ENCODE data around the gene SRD5A1.

SRD5A1 gene

DNA sequence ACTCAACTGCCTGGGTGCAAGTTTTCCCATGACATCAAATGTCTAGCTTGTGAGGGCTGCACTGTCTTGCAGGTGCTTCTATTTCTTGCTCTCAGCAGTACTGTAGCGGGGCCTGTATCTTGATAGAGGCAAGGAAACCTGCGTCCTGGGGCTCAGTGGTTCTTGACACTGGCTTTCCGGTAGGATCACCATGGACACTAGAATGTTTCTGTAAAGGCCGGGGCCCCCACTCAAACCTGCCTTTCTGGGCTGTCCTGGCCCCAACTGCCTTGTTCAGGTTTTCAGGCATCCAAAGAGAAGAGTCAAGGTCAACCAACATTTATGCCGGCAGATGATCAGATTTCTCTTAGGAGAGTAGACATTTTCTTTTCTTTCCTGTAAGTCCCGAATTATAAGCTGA lies 53.3 kb downstream of the SRD5A1 start:
- no peak for DNase-seq (ENCODE audit: low read depth in 2 of 2)

DNA sequence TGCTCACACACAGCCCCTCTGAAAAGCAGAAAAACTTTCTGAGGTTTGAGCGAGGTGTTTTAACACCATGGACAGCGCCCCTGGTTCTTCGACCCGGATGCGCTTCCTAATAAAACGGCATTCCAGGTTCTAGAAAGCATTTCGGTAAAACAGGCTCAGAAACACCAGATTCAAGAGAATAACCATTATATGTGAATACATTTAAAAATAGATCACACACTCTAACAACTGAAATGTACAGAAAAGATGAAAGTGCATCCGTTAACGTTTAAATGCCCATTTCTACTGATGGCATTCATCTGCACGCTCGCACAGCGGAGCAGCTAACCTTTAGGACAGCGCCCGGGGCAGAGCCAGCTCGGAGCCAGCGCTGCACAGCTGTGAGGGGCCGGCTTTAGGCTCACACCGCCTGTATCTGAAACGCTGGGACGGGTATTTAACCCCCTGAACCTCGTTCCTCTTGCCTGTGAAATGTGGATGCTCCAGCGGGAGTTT lies 53.7 kb downstream of the SRD5A1 start:
- DNase-seq (ENCODE audit: low read depth in 2 of 2): peak; percentile 13 to 17

DNA sequence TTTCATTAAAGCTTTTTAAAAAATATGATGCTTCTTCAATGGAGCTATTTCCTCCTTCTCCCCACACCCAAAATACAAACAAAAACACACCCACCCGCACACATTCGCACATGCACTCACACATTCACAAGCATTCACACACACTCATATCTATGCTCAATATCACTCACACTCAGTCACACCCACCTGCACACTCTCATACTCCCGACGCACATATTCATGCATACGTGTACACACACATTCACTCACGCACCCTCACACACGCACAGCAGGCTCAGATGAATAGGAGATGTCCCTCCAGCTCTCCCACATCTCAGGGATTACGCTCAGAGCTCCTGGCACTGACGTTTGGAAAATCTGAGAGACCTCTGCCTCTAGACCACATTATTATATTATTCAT lies 54.3 kb downstream of the SRD5A1 start:
- no peak for DNase-seq (ENCODE audit: low read depth in 2 of 2)

DNA sequence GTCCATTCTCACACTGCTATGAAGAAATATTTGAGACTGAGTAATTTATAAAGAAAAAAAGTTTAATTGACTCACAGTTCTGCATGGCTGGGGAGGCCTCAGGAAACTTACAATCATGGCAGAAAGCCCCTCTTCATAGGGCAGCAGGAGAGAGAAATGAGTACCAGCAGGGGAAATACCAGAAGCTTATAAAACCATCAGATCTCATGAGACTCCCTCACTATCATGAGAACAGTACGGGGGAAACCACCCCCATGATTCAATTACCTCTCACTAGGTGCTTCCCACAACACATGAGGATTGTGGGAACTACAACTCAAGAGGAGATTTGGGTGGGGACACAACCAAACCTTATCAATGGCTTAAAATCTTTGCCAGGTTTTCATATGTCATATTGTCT lies 59.7 kb downstream of the SRD5A1 start:
- DNase-seq (ENCODE audit: low read depth in 2 of 2): no peak

DNA sequence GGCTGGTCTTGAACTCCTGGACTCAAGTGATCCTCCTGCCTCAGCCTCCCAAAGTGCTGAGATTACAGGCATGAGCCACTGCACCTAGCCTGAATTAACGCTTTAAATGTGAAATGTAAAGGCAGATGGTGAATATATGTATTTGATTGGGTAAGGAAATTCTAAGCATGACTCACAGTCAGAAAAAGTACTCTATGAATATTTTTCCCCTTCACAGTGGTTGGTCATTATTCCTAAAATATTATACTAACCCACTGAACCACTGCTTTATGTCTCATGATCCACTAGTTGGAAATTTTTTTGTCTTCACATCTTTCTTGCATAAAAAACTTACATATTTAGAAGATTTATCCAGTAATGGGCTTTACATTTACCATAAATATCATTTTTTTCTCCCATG lies 65.5 kb downstream of the SRD5A1 start:
- no peak for DNase-seq (ENCODE audit: low read depth in 2 of 2)

DNA sequence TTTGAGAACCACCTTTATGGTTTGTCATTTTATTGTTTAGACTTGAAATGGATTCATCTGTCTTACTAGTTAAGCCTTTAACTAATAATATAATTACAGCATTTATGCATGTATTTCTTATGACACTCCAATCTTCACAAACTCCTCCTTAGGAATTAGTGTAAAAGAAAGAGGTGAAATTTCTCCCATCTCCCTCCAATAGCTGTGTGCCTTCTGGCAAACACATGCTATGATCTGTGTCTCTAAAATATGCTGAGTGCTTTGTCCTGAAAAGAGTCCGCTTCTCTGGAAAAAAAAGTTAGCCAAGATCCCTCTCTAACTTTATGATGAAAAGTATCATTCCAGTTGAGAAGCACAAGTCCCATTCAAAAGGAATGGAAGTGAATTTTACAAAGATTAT lies 66.1 kb downstream of the SRD5A1 start:
- DNase-seq (ENCODE audit: low read depth in 2 of 2): no peak

DNA sequence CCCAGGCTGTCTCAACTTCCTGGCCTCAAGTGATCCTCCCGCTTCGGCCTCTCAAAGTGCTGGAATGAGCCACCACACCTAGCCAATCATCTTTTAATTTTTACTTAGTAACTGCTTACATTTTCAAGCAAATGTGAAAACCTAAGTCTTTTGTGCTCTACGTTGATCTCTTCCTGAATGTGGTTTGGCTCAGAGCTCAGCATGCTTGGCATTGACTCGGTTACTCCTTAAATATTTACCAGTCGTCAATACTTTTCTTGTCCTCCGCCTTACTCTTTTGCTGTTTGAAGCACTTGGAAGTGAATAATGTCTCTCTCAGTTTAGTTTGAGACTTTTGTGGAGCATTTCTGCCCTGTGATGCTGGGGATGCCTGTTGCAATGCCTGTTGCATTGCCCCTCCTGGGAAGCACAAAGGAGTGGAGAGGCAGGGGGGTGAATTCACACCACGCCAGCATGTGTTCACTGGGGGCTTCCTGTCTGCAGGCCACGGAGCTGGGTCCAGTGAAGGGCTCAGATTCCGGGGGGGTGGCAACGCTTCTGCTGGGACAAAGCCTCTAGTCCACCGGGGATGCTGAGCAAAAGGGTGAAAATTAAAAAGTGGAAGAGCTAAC lies 66.9 kb downstream of the SRD5A1 start:
- DNase-seq (ENCODE audit: low read depth in 2 of 2): no peak

DNA sequence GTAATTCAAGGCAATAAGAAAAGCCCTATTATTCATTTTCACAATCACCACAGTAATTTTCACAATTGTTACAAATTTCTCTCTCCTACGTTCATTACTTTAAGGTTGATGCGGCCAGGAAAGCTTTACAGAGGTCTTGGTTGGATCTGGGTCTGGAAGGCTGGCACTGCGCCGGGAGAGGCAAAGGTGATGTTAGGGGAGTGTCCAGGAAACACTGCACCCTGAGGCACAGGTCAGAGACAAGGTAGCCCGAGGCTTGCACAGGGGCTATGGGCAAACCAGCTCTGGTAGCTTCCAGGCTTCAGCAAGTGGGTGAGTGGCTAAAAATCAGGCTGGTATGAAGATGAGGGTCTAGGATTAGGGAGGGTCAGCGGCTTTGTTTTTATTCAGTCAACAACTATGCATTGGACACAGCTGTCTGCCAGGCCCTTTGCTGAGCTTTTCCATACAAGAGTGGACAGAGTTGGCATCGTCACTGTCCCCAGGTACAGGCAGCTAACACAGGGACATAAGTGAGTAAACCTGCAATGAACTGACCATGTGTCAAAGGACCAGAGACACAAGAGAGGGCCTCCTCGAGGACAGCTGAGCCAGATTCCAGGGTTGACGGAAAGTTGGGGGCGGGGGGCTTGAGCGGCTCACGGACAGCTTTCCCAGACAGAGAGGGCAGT lies 67.6 kb downstream of the SRD5A1 start:
- no peak for DNase-seq (ENCODE audit: low read depth in 2 of 2)

DNA sequence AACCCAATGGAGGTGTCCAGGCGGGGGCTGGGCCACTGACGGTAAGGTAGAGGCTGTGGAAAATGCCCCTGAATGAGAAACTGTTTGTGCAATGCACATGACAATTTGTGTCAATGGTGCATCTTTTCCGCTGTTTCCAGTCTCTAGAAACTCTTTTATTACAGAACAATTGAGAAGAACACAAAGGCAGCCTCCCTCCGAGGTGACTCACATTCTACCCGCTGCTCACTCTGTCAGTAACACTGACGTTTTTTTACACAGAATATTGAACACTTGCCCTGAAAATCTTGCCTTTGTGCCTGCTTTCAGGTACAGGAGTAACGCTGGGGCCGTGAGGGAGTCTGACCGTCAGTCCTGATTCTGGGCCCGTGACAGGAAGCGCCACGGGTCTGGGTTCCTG lies 68.3 kb downstream of the SRD5A1 start:
- DNase-seq (ENCODE audit: low read depth in 2 of 2): no peak

DNA sequence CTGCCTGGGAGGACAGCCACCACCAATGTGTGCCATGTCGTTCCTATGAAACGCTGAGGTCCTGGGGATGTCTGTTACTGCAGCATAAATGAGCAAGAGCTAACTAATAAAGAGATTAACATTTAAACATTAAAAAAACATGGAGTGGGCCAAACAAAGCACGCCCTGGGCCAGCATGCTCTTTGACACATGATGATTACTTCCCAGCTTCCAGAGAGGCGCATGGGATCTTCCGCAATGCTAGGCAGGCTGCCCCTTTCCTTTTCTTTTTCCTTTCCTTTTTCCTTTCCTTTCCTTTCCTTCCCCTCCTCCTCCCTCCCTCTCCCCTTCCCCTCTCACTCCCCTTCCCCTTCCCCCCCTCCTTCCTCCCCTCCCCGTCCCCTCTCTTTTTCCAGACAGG lies 69.4 kb downstream of the SRD5A1 start:
- no peak for DNase-seq (ENCODE audit: low read depth in 2 of 2)

DNA sequence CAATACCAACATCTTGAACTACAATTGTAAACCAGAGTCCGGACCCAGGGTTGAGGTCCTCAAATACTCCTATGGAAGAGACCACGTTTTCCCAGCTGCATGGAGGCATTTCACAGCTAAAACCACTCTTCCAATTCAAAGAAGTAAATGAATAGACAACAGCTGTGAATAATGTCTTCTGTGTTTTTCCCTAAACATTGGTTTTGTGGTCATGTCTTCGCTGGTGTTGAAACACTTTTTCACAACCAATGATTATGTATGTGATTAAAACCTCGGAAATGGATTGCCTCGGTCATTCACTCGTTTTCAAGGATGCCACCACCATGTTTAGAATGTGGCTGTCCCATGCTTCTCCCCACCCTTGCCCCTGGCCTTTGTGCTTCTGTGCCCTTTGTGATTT lies 70.6 kb downstream of the SRD5A1 start:
- peak; percentile 26 to 34 for DNase-seq (ENCODE audit: low read depth in 2 of 2)

DNA sequence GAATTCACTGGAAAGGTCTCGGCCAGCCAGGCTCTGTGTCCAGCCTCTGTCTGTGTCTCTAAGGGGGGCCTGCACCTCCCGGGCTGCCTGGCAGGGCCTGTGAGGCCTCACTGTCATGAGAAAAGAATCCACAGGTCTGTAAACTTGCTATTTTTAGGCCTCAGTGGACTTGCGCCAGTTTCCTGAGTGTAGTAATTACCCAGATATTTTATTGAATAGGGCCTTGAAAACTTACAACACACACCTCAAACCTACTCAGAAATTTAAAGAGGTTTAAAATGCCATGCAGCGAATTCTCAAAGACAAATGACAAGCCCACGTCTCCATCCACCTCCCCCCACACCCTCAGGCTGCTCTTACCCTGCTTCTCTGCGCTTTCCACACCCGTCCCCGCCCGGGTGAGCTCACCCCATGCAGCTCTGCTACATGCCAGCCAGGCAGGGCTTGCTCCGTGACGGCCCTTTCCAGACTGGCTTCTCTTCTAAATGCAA lies 71.2 kb downstream of the SRD5A1 start:
- peak; percentile 70 to 75 for DNase-seq (ENCODE audit: low read depth in 2 of 2)

DNA sequence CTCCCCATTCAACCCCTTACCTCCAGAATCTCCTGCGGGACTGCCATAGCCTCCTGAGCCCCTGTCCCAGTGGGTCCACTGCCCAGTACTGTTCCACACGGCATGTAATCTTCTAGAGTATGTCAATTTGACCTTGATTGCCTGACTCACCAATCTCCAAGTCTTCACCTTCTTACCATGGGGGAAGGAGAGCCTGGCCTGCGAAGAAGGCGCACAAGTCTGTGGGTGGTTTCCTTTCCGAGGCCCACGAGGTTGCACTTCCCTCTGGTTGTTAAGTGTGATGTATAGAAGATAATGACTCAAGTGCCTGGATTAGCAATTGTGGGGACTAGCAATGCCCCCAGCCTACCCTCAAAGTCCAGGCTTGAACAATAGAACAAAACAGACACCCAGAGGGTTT lies 71.8 kb downstream of the SRD5A1 start:
- DNase-seq (ENCODE audit: low read depth in 2 of 2): no peak

DNA sequence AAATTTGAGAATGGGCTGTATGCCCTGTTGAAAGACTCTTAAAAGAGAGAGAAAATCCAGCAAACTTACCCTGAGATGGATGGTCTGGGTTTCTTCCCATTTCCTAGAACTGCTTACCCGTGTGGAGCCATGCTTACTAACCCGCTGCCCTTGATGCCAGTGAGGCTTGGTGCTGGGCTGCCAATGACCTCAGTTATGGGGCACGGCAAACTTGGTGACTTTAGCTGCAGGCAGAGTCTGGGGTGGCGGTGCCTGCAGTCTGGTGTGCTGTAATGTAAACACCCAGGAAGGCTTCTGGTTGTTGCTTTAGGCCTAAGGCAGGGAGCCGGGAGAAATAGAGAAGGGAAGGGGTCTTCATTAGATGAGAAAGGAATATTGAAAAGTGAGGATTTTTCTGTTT lies 72.7 kb downstream of the SRD5A1 start:
- no peak for DNase-seq (ENCODE audit: low read depth in 2 of 2)

DNA sequence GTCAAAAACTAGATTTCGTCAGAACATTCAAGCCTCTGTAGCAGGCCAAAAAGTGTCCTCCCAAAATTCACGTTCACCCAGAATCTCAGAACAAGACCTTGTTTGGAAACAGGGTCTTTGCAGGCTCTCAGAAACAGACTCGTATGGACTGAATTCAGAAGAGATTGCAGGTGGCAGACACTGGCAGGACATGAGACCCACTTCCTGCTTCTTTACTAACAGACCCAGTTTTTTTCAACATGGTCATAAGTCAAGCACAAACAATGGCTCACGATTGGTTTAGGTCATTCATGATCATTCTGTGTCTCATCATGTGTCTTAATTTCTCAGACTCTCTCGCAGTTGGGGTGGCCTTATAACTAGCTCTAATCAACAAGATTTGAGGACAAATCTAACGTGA lies 74.6 kb downstream of the SRD5A1 start:
- no peak for DNase-seq (ENCODE audit: low read depth in 2 of 2)

DNA sequence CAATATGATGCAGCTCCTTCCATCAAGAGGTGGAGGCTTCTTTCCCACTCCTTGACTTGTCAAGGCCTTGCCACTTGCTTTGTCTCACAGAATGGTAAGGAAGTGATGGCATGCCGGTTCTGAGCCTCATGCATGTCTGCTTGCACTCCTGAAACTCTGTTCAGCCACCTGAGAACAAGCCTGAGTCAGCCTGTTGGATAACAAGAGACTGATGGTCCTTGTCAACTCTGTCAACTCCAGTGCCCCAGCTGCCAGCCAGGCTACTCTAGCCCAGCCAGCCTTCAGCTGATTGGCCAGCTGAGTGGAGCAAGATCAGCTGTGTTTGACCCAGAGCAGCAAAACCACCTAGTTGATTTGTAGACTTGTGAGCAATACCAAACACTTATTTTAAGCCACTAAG lies 75.6 kb downstream of the SRD5A1 start:
- no peak for DNase-seq (ENCODE audit: low read depth in 2 of 2)

DNA sequence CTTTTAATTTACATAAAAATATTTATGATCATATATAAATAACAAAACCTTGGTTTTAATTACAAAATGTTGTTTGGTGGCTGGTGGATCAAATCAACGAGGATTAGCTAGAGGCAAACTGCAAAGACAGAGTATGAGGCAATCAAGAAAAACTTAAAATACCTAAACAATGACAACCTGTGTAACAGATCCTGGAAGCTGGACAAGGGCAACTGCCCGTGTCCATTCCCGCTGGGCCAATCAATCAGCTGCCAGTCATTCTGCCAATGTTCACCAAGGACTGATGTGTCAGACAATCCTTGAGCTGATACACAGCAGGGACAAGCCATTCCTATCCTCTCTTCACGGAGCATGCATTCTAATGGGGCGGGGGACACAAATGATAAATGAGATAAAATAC lies 76.8 kb downstream of the SRD5A1 start:
- DNase-seq (ENCODE audit: low read depth in 2 of 2): no peak

DNA sequence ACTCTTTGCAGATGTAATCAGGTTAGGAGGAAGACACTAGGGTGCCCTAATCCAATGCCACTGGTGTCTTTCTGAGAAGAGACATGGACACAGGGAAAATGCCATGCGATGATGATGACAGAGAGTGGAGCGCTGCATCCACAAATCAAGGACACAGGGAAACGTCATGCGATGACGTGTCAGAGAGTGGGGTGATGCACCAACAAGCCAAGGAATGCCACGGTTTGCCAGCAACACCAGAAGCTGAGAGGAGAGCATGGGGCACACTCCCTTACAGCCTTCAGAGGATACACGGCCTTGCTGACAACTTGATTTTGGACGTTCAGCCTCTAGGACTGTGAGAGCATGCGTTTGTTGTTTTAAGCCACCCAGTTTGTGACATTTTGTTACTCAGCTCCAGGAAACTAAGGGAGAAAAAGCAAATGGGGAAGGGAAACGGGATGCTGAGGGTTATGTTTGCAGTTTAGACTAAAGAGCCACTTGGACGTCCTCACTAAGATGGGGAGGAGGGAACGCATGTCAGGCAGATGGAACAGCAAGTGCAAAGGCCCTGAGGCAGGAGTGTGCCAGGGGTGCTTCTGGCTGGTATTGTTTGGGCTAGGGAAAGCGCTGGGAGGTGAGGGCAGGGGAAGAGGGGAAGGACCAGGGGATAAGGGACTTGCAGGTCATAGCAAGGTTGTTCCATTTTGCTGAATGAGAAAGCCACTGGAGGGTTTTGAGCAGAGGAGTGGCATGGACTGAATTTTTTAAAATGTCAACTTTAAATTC lies 77.5 kb downstream of the SRD5A1 start:
- no peak for DNase-seq (ENCODE audit: low read depth in 2 of 2)

DNA sequence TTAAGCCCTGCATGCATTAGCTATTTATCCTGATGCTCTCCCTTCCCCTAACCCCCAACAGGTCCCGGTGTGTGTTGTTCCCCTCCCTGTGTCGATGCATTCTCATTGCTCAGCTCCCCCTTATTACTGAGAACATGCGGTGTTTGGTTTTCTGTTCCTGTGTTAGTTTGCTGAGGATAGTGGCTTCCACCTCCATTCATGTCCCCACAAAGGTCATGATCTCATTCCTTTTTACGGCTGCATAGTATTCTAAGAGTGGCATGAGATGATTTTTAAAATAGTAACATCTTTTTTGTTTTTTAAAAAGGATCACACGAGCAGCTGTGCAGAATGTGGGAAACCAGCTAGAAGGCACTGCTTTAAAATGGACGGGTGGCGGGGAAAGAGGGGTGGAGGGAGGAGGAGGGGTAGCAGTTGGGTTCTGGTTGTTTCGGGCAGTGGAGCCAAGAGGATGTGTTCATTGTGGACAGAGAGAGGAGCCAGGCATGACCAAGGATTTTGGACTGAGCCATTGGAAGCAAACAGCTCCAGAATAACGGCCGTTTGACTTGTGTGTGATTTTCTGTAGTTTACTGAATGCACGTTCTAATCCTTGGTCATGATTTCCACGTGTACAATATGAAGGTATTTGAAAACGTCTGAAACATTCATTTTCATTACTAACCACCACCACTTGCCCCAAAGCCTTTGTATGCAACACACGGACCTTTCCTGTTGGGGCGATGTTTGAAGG lies 78.3 kb downstream of the SRD5A1 start:
- no peak for DNase-seq (ENCODE audit: low read depth in 2 of 2)

DNA sequence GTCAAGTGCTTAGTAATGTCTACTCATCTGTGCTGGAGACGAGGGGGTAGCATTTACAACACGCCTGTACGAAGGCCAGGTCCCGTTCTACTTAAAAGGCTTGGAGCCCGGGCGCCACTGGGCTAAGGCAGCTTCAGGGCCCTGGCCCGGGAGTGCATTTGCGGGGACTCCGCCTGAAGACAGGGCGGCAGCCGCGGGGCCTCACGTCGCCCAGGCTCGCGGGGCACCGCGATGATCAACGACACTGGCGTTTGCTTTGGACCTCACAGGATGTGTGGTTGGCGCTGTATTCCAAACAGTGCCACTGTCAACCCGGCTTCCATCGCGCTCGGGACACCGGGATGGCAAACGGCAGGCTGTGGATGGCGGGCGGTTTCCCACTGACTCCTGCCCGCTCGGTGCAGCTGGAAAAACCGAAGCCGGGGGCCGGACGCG lies 78.9 kb downstream of the SRD5A1 start:
- no peak for DNase-seq (ENCODE audit: low read depth in 2 of 2)

DNA sequence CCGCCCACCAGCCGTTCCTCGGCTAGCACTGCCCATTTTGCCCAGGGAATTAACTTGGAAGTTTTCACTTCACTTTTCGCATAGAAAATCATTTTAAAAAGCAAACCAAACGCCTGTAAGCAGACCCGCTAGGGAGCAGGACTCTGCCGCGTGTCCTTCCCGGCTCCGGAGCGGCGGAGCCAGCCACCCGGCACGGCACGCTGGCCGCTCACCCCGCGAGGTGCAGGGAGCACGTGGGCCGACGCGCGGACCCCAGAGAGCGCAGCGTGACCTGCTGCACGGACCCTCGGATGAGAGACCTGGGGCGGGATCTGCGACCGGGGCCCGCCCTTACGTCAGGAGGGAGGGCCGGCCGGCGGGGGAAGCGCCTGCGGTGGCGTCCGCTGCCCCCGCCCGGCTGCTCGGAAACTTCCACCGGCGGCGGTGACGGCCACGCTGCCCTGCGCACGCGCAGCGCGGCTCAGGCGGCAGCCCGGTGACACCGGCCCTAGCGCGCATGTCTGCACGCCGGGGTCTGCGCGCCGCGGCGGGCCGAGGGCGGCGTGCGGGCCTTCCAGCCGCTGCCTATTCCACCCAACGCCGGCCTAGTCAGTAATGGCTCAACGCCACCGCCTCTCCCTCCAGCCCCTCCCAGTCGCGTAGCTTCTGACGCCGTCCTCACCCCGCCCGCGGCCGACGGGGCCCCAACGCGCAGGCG lies 79.5 kb downstream of the SRD5A1 start:
- peak; percentile 94 to 95 for DNase-seq (ENCODE audit: low read depth in 2 of 2)

Data from fibroblast of skin of left quadriceps (primary cell).